GM10266 (cell line): ENCODE measurements around the gene ZNF319.

ENCODE experiments used
- DNase-seq: peaks from one replicate; pipeline ENCODE4 v3.0.0; 2012; ENCODE audit errors: extremely low spot score
- TF ChIP-seq, protein P1 (sequence below): IDR thresholded peaks from 2 replicates; pipeline ENCODE4 v1.5.1; 2012; ENCODE audit warnings: mild to moderate bottlenecking, low read depth; ENCODE audit not compliant: control insufficient read depth, insufficient read depth; ENCODE audit errors: missing control alignments

Gene ZNF319

DNA sequence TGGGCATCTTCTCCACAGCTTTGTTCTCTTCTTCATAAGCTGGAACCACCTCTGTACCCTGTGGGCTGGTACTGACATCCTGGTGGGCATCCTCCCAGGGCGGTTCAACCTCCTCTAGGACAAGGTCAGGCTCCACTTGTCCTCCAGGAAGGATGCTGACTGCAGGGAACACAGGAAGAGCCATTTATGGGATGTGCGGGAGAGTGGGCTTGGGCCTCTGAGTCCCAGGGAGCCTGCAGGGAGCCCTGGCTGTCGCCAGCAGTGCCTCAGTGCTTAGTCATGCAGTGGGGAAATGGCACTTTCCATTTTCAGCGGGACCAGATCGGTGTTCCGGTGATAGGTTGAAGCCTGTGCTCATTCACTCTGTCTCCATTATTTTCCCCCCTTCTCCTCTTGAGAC lies 50.1 kb downstream of the ZNF319 start:
- TF ChIP-seq, protein P1, sequence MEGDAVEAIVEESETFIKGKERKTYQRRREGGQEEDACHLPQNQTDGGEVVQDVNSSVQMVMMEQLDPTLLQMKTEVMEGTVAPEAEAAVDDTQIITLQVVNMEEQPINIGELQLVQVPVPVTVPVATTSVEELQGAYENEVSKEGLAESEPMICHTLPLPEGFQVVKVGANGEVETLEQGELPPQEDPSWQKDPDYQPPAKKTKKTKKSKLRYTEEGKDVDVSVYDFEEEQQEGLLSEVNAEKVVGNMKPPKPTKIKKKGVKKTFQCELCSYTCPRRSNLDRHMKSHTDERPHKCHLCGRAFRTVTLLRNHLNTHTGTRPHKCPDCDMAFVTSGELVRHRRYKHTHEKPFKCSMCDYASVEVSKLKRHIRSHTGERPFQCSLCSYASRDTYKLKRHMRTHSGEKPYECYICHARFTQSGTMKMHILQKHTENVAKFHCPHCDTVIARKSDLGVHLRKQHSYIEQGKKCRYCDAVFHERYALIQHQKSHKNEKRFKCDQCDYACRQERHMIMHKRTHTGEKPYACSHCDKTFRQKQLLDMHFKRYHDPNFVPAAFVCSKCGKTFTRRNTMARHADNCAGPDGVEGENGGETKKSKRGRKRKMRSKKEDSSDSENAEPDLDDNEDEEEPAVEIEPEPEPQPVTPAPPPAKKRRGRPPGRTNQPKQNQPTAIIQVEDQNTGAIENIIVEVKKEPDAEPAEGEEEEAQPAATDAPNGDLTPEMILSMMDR = no peak
- DNase-seq = no peak

DNA sequence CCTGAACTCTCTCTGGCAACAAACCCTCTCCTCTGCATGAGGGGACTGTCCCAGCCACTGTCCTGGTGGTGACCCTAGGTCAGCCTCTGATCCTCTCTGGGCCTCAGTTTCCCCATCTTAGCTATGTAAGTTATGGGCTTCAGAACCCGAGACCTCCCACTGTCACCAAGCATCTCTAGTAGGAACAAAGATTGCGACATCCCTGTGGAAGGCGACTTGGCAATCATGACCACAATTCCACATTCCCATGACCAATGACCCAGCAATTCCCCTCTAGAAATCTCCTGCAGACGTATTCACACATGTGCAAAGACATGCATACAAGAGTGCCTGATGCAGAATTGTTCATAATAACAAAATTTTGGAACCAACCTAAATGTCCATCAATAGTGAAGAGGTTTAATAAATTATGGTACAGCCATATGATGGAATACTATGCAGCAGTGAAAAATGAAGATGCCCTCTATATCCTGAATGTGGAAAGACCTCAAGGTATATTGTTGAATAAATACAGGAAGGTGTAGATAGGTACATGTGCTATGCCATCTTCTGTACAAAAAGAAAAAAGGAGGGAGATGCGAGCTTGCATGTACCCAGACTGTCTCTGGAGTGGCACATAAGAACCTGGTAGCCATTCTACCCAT lies 50.8 kb downstream of the ZNF319 start:
- DNase-seq = no peak

GRCh38 chr16:57949013-57949412 lies 51.5 kb downstream of the ZNF319 start:
- TF ChIP-seq, protein P1 = no peak
- no peak for DNase-seq

More for the DNA sequence above, 50.8 kb downstream of the ZNF319 start:
- TF ChIP-seq, protein P1 = no peak

- TF ChIP-seq, protein P1 = no peak
Observed at GRCh38 chr16:57948027-57948426, 52.4 kb downstream of the ZNF319 start.

DNA sequence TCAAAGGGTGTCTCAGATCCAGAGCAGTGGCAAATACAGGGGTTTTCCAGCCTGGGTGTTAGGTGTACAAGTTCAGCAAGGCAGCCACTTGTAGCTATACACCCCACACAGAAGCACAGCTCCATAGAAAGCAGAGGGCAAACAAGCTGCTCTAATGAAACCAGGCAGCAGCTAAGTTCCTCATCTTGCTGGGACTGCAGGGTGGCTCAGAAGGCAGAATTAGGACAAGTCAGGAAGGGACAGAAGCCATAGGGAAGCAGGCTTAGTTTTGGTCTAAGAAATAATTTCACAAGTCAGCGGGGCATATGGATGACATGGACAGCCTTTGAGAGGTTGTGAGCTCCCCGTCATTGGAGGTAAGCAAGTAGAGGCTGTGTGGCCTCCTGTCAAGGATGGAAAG lies 53.2 kb downstream of the ZNF319 start:
- no peak for DNase-seq
- TF ChIP-seq, protein P1 = no peak

More at GRCh38 chr16:57948027-57948426, 52.4 kb downstream of the ZNF319 start:
- DNase-seq = no peak

DNA sequence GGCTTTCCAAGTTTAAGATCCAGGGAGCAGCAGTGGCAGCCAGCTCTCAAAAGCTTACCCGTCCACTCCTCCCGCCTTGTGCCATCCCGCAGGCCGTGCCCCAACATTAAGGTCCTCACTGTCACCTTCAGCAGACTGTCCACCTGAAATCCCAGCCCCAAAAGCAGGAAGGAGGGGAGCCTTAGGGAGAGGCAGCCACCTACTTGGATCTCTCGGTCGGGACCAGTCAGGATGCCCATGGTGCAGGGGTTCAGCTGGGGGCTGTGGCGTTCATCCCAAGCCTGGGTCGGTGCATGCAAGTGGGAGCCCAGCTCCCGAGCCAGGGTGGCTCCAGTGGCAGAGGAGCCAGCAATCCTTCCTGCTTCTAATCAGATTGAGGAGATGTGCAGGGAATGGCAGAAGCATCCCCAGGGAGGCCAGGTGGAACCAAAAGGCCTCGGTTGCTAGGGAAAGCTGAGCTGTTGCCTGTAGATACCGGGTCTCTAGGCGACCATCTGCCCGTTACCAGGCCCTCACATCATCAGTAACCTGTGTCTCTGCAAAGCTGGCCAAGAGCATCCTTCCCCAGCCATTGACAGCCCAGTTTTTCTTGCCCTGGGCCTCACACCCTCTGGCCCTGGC lies 54.2 kb downstream of the ZNF319 start:
- no peak for DNase-seq
- TF ChIP-seq, protein P1 = no peak

DNA sequence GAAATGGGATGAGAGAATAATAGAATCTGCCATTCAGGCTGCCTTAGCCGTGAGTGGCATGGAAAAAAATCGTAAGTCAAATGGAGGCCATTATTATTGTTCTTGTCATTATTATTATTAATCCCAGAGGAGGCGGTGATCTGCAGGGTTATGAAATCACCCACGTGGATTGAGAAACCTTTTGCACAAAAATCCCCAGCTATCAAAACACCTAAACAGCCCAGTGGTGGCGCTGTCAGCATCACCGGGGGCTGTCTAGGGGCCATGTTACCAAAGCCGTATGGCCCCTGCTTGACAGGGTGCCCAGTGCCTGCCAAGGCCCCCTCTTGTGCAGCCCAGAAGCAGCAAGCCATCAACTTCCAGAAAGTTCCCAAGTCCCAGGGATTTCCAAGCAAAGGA lies 54.7 kb downstream of the ZNF319 start:
- DNase-seq = no peak
- TF ChIP-seq, protein P1 = no peak
